A549 (cell line): ENCODE results near the gene NRAP.

Experiments
- CEBPB ChIP-seq, 2 experiments: fragments of >200 bp in 1 of 2; sonication (Bioruptor Twin) in 1 of 2; formaldehyde crosslinking in 1 of 2; IDR thresholded peaks; 2 replicates each; pipeline ENCODE4 v1.6.1; 2012 to 2016
- CTCF ChIP-seq: fragments of >200 bp; sonication (Bioruptor Twin); formaldehyde crosslinking; IDR thresholded peaks from 3 replicates; pipeline ENCODE4 v1.5.1; 2016
- JUNB ChIP-seq: fragments of >200 bp; sonication (Bioruptor Twin); formaldehyde crosslinking; IDR thresholded peaks from 2 replicates; pipeline ENCODE4 v1.6.1; 2016
- POLR2A ChIP-seq: IDR thresholded peaks from 2 replicates; pipeline ENCODE4 v1.6.1; 2012; ENCODE audit warnings: mild to moderate bottlenecking, low read length
- SMC3 ChIP-seq: fragments of >200 bp; sonication (Bioruptor Twin); formaldehyde crosslinking; IDR thresholded peaks from 3 replicates; pipeline ENCODE4 v1.6.1; 2018; ENCODE audit warnings: inconsistent platforms

DNA sequence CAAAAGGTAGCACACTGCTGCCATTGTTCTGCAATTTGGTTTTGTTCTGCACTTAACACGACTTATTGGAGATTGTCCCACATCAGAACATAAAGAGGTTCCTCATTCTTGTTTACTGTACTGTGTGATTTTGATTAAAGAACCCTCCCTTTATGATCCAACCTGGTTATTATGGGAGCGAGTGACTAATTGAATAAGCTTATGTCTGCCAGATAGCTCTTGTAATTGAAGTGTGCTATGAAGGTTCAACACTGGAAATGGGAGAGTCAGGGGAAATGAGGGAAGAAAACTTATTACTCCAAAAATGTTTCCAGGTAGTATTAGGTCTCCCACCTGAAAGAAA, 49.8 kb upstream of the NRAP start:
- TF ChIP-seq CTCF, result no peak
- TF ChIP-seq JUNB, result no peak
- TF ChIP-seq CEBPB (IDR thresholded peaks at IDR 0.05), result no peak
- TF ChIP-seq POLR2A, result no peak
- no peak for TF ChIP-seq SMC3
